Measurements from ENCODE around the gene ROBO1.

DNA sequence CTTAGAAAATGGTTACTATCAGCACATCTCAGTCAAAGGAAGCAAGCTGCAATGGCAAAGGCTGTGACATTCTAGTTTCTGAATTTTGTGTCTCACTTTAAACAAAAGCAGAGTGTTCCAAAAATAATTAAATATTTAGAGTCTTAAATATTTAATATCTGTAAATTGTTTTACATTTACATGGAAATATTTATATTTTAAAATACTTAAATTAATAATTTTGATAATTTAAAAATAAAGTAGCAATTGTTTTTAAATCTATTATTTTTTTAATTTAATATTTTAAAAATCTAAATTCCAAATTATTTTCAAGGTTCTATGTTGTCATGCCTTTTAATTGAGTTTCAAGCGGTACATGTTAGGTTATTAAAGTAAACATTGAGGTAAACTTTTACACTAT, 843.1 kb downstream of the ROBO1 start:
- TF ChIP-seq, protein P1, sequence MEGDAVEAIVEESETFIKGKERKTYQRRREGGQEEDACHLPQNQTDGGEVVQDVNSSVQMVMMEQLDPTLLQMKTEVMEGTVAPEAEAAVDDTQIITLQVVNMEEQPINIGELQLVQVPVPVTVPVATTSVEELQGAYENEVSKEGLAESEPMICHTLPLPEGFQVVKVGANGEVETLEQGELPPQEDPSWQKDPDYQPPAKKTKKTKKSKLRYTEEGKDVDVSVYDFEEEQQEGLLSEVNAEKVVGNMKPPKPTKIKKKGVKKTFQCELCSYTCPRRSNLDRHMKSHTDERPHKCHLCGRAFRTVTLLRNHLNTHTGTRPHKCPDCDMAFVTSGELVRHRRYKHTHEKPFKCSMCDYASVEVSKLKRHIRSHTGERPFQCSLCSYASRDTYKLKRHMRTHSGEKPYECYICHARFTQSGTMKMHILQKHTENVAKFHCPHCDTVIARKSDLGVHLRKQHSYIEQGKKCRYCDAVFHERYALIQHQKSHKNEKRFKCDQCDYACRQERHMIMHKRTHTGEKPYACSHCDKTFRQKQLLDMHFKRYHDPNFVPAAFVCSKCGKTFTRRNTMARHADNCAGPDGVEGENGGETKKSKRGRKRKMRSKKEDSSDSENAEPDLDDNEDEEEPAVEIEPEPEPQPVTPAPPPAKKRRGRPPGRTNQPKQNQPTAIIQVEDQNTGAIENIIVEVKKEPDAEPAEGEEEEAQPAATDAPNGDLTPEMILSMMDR (IDR thresholded peaks at IDR 0.05), result no peak
- TF ChIP-seq POLR2A (IDR thresholded peaks at IDR 0.05), result no peak

All from thyroid gland (tissue), 4 donors.